ENCODE data around the gene SLC2A13. TPM values are rescaled to one million over a fixed set of nuclear protein-coding genes. Genes with fewer than 3 reads are reported as not detected.

Gene SLC2A13
- total RNA-seq, 2 donors from 2014 or later: 10.3 to 12.9 TPM

DNA sequence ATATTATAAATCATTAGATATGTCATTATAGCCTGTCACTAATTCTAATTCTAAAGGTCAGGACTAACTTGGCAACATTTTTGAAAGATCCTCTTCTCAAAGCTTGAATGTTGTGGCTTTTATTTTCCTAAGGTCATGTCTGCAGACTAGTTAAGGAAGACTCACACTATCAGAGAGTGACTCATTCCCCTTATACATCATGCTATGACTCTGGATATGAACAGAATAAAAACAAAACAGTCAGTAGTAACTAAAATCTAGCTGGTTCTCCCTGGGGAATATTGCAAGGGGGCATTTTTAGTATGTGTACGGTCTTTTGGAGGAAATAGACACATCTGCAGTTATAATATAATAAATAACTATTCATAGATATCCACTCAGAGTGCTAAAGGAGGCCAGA lies 170.6 kb downstream of the SLC2A13 start:
- no peaks in the 10 kb centered on the region for H3K36me3 ChIP-seq (ENCODE audit: control insufficient read depth, insufficient read depth, low read length)
- no peaks in the 10 kb centered on the region for H3K27me3 Mint-ChIP-seq (ENCODE audit: insufficient read depth)
- H3K36me3 Mint-ChIP-seq (ENCODE audit: low read depth): no peaks in the 10 kb centered on the region
- H3K4me1 Mint-ChIP-seq: peaks cover 3% of the 10 kb centered on the region
- DNase-seq: no peak
- H3K27ac Mint-ChIP-seq: no peak overlapping the region
- no CpG with 5 or more reads among the region's 1 CpG for WGBS, 2 experiments (ENCODE audit: insufficient coverage in 1 of 2, insufficient read length in 1 of 2)
- H3K9ac ChIP-seq (ENCODE audit: extremely low read depth, low read length, poor library complexity, severe bottlenecking): no peak overlapping the region
- H3K9me3 Mint-ChIP-seq: no peaks in the 10 kb centered on the region
- H3K4me1 ChIP-seq (ENCODE audit: control insufficient read depth, insufficient read depth, low read length): no peaks in the 10 kb centered on the region
- H3K27me3 ChIP-seq (ENCODE audit: control insufficient read depth, insufficient read depth, low read length, poor library complexity, severe bottlenecking): no peaks in the 10 kb centered on the region
- no peak overlapping the region for H3K27ac ChIP-seq (ENCODE audit: low read depth, low read length)
- H3K9me3 ChIP-seq (ENCODE audit: control insufficient read depth, low read length): no peaks in the 10 kb centered on the region
- TF ChIP-seq, protein P1, sequence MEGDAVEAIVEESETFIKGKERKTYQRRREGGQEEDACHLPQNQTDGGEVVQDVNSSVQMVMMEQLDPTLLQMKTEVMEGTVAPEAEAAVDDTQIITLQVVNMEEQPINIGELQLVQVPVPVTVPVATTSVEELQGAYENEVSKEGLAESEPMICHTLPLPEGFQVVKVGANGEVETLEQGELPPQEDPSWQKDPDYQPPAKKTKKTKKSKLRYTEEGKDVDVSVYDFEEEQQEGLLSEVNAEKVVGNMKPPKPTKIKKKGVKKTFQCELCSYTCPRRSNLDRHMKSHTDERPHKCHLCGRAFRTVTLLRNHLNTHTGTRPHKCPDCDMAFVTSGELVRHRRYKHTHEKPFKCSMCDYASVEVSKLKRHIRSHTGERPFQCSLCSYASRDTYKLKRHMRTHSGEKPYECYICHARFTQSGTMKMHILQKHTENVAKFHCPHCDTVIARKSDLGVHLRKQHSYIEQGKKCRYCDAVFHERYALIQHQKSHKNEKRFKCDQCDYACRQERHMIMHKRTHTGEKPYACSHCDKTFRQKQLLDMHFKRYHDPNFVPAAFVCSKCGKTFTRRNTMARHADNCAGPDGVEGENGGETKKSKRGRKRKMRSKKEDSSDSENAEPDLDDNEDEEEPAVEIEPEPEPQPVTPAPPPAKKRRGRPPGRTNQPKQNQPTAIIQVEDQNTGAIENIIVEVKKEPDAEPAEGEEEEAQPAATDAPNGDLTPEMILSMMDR (conservative IDR thresholded peaks at IDR 0.05): no peak
- H3K4me3 ChIP-seq (ENCODE audit: low read length): no peak overlapping the region
- no peak overlapping the region for H3K4me3 Mint-ChIP-seq

DNA sequence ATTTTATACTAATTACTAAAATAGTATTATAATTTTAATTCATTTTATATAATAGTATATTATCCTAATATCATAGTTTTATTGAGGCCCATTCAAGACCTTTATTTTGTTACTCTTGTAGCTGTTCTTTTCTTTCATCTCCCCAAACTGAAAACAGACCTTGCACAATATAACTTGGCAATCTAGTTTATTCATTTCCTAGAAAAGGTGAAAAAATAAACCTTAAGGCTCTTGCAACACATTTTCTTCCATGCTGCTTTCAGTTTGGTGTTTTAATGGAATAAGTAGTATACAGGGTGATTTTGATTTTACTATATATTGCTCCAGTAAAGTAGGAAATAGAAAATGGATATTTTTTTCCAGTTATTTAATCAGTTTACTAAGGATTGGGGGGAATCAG lies 174.0 kb downstream of the SLC2A13 start:
- Histone ChIP-seq H3K9ac (ENCODE audit: extremely low read depth, low read length, poor library complexity, severe bottlenecking) (no peak overlapping the region), H3K36me3 (ENCODE audit: control insufficient read depth, insufficient read depth, low read length) (no peaks in the 10 kb centered on the region), H3K27ac (ENCODE audit: low read depth, low read length) (no peak overlapping the region), H3K27me3 (ENCODE audit: control insufficient read depth, insufficient read depth, low read length, poor library complexity, severe bottlenecking) (no peaks in the 10 kb centered on the region), H3K9me3 (ENCODE audit: control insufficient read depth, low read length) (no peaks in the 10 kb centered on the region), H3K4me3 (ENCODE audit: low read length) (no peak overlapping the region), H3K4me1 (ENCODE audit: control insufficient read depth, insufficient read depth, low read length) (no peaks in the 10 kb centered on the region)
- TF ChIP-seq, protein P1 (conservative IDR thresholded peaks at IDR 0.05): no peak
- H3K4me3 Mint-ChIP-seq: no peak overlapping the region
- no peaks in the 10 kb centered on the region for H3K36me3 Mint-ChIP-seq (ENCODE audit: low read depth)
- H3K27ac Mint-ChIP-seq: no peak overlapping the region
- no peak for DNase-seq
- H3K27me3 Mint-ChIP-seq (ENCODE audit: insufficient read depth): no peaks in the 10 kb centered on the region
- peaks cover 4% of the 10 kb centered on the region for H3K4me1 Mint-ChIP-seq
- H3K9me3 Mint-ChIP-seq: no peaks in the 10 kb centered on the region

DNA sequence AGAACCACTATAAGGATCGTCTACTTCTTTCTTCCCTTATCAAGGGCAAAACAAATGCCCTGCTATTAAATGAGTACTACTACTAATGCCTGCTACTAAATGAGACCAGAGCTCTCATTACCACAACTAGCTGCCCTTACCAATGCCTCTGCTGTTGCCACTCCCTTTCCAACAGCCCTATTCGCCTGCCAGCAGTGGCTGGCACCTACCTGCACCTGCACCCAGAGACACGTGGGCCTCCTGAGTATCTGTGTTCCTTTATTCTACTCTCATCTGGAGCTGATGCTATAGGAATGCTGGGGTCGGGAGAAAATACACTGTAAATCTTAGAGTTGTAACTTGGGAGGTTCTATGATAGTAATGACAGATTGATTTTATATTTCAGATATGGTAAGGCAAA lies 174.7 kb downstream of the SLC2A13 start:
- Histone ChIP-seq H3K4me1 (ENCODE audit: control insufficient read depth, insufficient read depth, low read length) (no peaks in the 10 kb centered on the region), H3K36me3 (ENCODE audit: control insufficient read depth, insufficient read depth, low read length) (no peaks in the 10 kb centered on the region), H3K27ac (ENCODE audit: low read depth, low read length) (no peak overlapping the region), H3K9me3 (ENCODE audit: control insufficient read depth, low read length) (no peaks in the 10 kb centered on the region), H3K27me3 (ENCODE audit: control insufficient read depth, insufficient read depth, low read length, poor library complexity, severe bottlenecking) (no peaks in the 10 kb centered on the region), H3K4me3 (ENCODE audit: low read length) (no peak overlapping the region), H3K9ac (ENCODE audit: extremely low read depth, low read length, poor library complexity, severe bottlenecking) (no peak overlapping the region)
- no peak for DNase-seq
- Mint-ChIP-seq H3K36me3 (ENCODE audit: low read depth) (no peaks in the 10 kb centered on the region), H3K4me3 (no peak overlapping the region), H3K27ac (no peak overlapping the region), H3K9me3 (no peaks in the 10 kb centered on the region), H3K4me1 (peaks cover 4% of the 10 kb centered on the region), H3K27me3 (ENCODE audit: insufficient read depth) (no peaks in the 10 kb centered on the region)
- 82 to 100% methylated on average over 1 to 4 of the region's 4 CpGs for whole genome bisulfite sequencing, 2 experiments (ENCODE audit: insufficient coverage in 1 of 2, insufficient read length in 1 of 2)
- TF ChIP-seq, protein P1 (conservative IDR thresholded peaks at IDR 0.05): no peak
